K562 (cell line): ENCODE data around the gene GPRC5B. TPM values are rescaled to one million over a fixed set of nuclear protein-coding genes. Genes with fewer than 3 reads are reported as not detected.
A peak's percentile ranks its signal among the peaks of the same experiment; 100 is the strongest.

Experiments
- BCL6 ChIP-seq: fragments of 250-450 bp; sonication (Bioruptor Pico); IDR thresholded peaks from 2 replicates; pipeline ENCODE4 v1.4.0; 2020
- E2F5 ChIP-seq: sonication (generic); formaldehyde crosslinking; IDR thresholded peaks from 2 replicates; pipeline ENCODE4 v1.8.0; 2022; ENCODE audit warnings: mild to moderate bottlenecking, missing genetic modification reagents
- FOXP1 ChIP-seq: sonication (generic); formaldehyde crosslinking; IDR thresholded peaks from 2 replicates; pipeline ENCODE4 v1.8.0; 2022; ENCODE audit warnings: mild to moderate bottlenecking, missing genetic modification reagents
- KLF16 ChIP-seq: IDR thresholded peaks from 2 replicates; pipeline ENCODE4 v1.6.1; 2016; ENCODE audit warnings: antibody characterized with exemption
- MCM5 ChIP-seq: fragments of 450-650 bp; IDR thresholded peaks from 2 replicates; pipeline ENCODE4 v1.6.1; 2016; ENCODE audit warnings: low read depth
- MYC ChIP-seq, 2 experiments: fragments of 250-450 bp in 1 of 2; sonication (Bioruptor Pico) in 1 of 2; IDR thresholded peaks; 2 replicates each; pipeline versions ENCODE4 v1.5.1 to v1.6.1; 2012 to 2021; ENCODE audit warnings: low read depth in 2 of 2, borderline replicate concordance in 1 of 2, improper control_type of control experiment in 1 of 2, low read length in 1 of 2, mild to moderate bottlenecking in 1 of 2, moderate library complexity in 1 of 2
- PCBP1 ChIP-seq: fragments of 200-400 bp; formaldehyde crosslinking; IDR thresholded peaks from 2 replicates; pipeline ENCODE4 v1.6.1; 2018; ENCODE audit warnings: mild to moderate bottlenecking, low read depth, low read length; ENCODE audit not compliant: poor library complexity, severe bottlenecking
- POLR2H ChIP-seq: IDR thresholded peaks from 2 replicates; pipeline ENCODE4 v1.6.1; 2016; ENCODE audit warnings: missing genetic modification characterization, low read depth, mild to moderate bottlenecking, control low read depth, missing compliant biosample characterization, moderate library complexity
- THRAP3 ChIP-seq: fragments of 450-650 bp; IDR thresholded peaks from 2 replicates; pipeline ENCODE4 v1.6.1; 2016; ENCODE audit warnings: mild to moderate bottlenecking, inconsistent platforms, borderline replicate concordance
- TRIM24 ChIP-seq, 2 experiments: fragments of 450-650 bp; IDR thresholded peaks; 2 replicates each; pipeline ENCODE4 v1.6.1; 2016
- ZBTB5 ChIP-seq: fragments of 450-650 bp; IDR thresholded peaks from 2 replicates; pipeline ENCODE4 v1.6.1; 2017; ENCODE audit warnings: antibody characterized with exemption
- ZNF444 ChIP-seq: fragments of 250-450 bp; sonication (Bioruptor Pico); IDR thresholded peaks from 2 replicates; pipeline ENCODE4 v1.4.0; 2020; ENCODE audit warnings: mild to moderate bottlenecking, moderate library complexity
- ZNF507 ChIP-seq: conservative IDR thresholded peaks from 2 replicates; pipeline ENCODE4 v1.6.1; 2017; ENCODE audit warnings: missing genetic modification characterization, missing compliant biosample characterization
- ZSCAN32 ChIP-seq: fragments of 450-650 bp; formaldehyde crosslinking; IDR thresholded peaks from 2 replicates; pipeline ENCODE4 v1.4.0; 2020; ENCODE audit warnings: mild to moderate bottlenecking, moderate library complexity
- polyA plus RNA-seq, 8 experiments: library from polyadenylated mRNA; depleted of rRNA in 4 of 8; stranded (reverse) in 5 of 8; unstranded in 3 of 8; fragments of >200 nt; fragmentation: Nextera tagmentation in 2 of 8; fragmentation: Illumina TruSeq in 1 of 8; extraction: Ambion mirVana in 2 of 8; extraction: Trizol in 1 of 8; gene quantifications; 2 replicates each; pipeline versions ENCODE4 v1.2.1 to v1.2.3, GENCODE V29; 2011 to 2014; ENCODE audit warnings: inconsistent platforms in 1 of 8, missing spikeins in 1 of 8
- total RNA-seq, 7 experiments: library from RNA; depleted of rRNA in 6 of 7; stranded (reverse); fragments of >200 nt in 6 of 7; fragmentation: Illumina TruSeq in 2 of 7; extraction: Trizol in 2 of 7; gene quantifications; 2 replicates each; pipeline versions ENCODE4 v1.2.1 to v1.2.3, GENCODE V29; 2011 to 2021; ENCODE audit warnings: low replicate concordance in 1 of 7
- TF ChIP-seq, protein P1 (sequence below), 2 experiments: fragments of 200-800 bp in 1 of 2; sonication (Bioruptor generic) in 1 of 2; sonication (generic) in 1 of 2; formaldehyde crosslinking in 1 of 2; IDR thresholded peaks in 1 of 2; conservative IDR thresholded peaks in 1 of 2; 2 replicates each; pipeline versions ENCODE4 v1.5.0 to v1.6.1; 2016 to 2020; ENCODE audit warnings: missing compliant biosample characterization in 1 of 2, missing genetic modification characterization in 1 of 2, missing genetic modification reagents in 1 of 2
- TF ChIP-seq, protein P2 (sequence below): fragments of 250-450 bp; sonication (Bioruptor Pico); IDR thresholded peaks from 2 replicates; pipeline ENCODE4 v1.8.0; 2021; ENCODE audit warnings: mild to moderate bottlenecking, moderate library complexity
- TF ChIP-seq, protein P3 (sequence below): fragments of 450-650 bp; formaldehyde crosslinking; IDR thresholded peaks from 2 replicates; pipeline ENCODE4 v1.4.0; 2022; ENCODE audit warnings: missing genetic modification characterization
- TF ChIP-seq, protein P4 (sequence below), 2 experiments: IDR thresholded peaks; 2 replicates each; pipeline ENCODE4 v1.6.1; 2011; ENCODE audit warnings: borderline replicate concordance in 1 of 2, control low read depth in 1 of 2, low read depth in 1 of 2, low read length in 1 of 2, mild to moderate bottlenecking in 1 of 2, mixed read lengths in 1 of 2, moderate library complexity in 1 of 2; ENCODE audit not compliant: insufficient read depth in 1 of 2, insufficient read length in 1 of 2, poor library complexity in 1 of 2, severe bottlenecking in 1 of 2; ENCODE audit errors: extremely low read depth in 1 of 2

Gene GPRC5B
- total and polyA plus RNA-seq, 9 of the 15 experiments (the other 6 are each of a cell fraction or from before 2014, with no cell fraction given), result 0.65 to 5.5 (median 1.3) TPM

DNA sequence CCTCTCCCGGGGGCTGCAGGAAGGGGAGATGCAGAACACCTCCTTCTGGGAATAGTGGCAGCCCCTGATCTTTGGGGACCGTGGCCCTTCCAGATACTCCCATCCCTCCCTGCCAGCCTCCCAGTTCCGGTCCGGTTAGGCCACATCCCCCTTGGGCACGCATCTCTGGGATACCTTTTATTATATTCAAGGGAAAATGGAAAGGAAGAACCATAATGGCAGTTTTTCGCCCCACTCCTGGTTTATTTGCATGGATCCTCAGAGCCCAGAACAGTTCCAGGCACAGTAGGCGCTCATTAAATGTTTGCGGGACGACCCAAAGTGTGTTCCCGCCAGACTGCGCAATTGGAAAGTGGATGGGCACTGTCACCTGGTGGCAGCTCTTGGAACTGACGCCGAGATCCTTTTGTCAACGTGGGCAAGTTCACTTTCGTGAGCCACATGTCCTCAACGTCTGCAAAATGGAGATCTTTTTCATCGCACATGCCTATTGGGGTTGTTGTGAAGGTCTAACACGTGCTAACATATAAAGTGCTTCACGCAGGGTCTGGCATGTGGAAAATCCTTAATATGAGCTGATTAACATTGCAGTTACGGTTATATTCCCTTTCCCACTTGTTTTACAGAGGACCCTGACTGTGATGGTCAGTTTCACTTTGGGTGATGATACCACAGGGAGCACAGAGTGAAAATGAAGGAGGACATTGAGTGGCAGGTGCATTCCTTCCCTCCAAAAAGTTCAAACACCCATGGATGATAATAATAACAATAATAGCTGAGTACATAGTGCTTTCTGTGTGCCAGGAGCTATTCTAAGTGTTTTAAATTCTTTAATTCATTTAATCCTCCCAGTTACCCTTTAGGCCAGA is 1.7 kb upstream of the GPRC5B start (continued):
- TF ChIP-seq ZBTB5 (no peak), THRAP3 (no peak), POLR2H (tag) (no peak), TRIM24 (IDR thresholded peaks at IDR 0.05) (no peak), E2F5 (CRISPR knock-in tag) (no peak), ZNF444 (CRISPR knock-in tag) (no peak), PCBP1 (no peak), ZNF507 (no peak), FOXP1 (no peak), MYC (IDR thresholded peaks at IDR 0.05; ENCODE audit: low read depth, low read length) (peak; percentile 83), MYC (CRISPR knock-in tag; IDR thresholded peaks at IDR 0.05; ENCODE audit: borderline replicate concordance, low read depth) (no peak), ZSCAN32 (no peak), MCM5 (no peak), KLF16 (peak; percentile 68; the same call in 1 of the 2 replicates), BCL6 (CRISPR knock-in tag) (no peak)
- TF ChIP-seq, protein P1, sequence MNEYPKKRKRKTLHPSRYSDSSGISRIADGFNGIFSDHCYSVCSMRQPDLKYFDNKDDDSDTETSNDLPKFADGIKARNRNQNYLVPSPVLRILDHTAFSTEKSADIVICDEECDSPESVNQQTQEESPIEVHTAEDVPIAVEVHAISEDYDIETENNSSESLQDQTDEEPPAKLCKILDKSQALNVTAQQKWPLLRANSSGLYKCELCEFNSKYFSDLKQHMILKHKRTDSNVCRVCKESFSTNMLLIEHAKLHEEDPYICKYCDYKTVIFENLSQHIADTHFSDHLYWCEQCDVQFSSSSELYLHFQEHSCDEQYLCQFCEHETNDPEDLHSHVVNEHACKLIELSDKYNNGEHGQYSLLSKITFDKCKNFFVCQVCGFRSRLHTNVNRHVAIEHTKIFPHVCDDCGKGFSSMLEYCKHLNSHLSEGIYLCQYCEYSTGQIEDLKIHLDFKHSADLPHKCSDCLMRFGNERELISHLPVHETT (CRISPR knock-in tag; conservative IDR thresholded peaks at IDR 0.05 in 1 of 2, IDR thresholded peaks at IDR 0.05 in 1 of 2), result no peak
- TF ChIP-seq, protein P2, sequence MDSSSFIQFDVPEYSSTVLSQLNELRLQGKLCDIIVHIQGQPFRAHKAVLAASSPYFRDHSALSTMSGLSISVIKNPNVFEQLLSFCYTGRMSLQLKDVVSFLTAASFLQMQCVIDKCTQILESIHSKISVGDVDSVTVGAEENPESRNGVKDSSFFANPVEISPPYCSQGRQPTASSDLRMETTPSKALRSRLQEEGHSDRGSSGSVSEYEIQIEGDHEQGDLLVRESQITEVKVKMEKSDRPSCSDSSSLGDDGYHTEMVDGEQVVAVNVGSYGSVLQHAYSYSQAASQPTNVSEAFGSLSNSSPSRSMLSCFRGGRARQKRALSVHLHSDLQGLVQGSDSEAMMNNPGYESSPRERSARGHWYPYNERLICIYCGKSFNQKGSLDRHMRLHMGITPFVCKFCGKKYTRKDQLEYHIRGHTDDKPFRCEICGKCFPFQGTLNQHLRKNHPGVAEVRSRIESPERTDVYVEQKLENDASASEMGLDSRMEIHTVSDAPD (CRISPR knock-in tag), result no peak
- TF ChIP-seq, protein P3, sequence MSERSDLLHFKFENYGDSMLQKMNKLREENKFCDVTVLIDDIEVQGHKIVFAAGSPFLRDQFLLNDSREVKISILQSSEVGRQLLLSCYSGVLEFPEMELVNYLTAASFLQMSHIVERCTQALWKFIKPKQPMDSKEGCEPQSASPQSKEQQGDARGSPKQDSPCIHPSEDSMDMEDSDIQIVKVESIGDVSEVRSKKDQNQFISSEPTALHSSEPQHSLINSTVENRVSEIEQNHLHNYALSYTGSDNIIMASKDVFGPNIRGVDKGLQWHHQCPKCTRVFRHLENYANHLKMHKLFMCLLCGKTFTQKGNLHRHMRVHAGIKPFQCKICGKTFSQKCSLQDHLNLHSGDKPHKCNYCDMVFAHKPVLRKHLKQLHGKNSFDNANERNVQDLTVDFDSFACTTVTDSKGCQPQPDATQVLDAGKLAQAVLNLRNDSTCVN, result no peak
- TF ChIP-seq, protein P4, sequence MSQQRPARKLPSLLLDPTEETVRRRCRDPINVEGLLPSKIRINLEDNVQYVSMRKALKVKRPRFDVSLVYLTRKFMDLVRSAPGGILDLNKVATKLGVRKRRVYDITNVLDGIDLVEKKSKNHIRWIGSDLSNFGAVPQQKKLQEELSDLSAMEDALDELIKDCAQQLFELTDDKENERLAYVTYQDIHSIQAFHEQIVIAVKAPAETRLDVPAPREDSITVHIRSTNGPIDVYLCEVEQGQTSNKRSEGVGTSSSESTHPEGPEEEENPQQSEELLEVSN (IDR thresholded peaks at IDR 0.05; ENCODE audit: borderline replicate concordance in 1 of 2, extremely low read depth in 1 of 2, insufficient read depth in 1 of 2, insufficient read length in 1 of 2, low read depth in 1 of 2, low read length in 1 of 2, poor library complexity in 1 of 2, severe bottlenecking in 1 of 2), result peak in 1 of 2 experiments; percentile 59
